ENCODE measurements around the gene VCY.
"Not testable (repeated sequence)": the region's sequence is repeated elsewhere in the genome, so short reads cannot be mapped to it uniquely, and the experiment has no call there.

DNA sequence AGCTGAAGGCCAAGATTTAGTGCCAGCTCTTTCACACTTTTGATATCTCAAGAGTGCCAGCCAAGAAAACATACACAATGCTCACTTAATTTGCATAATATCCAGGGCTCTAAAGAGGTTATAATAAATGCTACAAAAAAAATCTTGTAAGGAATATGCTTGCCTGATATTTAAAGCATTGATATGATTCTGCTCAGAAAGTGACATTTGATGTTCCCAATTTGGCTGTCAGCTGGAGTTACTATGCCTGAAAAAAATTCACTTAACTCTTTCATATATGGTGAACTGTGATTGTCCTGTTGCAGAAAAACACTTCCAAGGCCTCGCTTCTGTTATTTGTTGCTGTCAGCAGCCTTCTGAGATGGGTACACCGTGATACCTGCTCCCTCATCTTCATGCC, 43.9 kb downstream of the VCY start:
- TF ChIP-seq, protein P1, sequence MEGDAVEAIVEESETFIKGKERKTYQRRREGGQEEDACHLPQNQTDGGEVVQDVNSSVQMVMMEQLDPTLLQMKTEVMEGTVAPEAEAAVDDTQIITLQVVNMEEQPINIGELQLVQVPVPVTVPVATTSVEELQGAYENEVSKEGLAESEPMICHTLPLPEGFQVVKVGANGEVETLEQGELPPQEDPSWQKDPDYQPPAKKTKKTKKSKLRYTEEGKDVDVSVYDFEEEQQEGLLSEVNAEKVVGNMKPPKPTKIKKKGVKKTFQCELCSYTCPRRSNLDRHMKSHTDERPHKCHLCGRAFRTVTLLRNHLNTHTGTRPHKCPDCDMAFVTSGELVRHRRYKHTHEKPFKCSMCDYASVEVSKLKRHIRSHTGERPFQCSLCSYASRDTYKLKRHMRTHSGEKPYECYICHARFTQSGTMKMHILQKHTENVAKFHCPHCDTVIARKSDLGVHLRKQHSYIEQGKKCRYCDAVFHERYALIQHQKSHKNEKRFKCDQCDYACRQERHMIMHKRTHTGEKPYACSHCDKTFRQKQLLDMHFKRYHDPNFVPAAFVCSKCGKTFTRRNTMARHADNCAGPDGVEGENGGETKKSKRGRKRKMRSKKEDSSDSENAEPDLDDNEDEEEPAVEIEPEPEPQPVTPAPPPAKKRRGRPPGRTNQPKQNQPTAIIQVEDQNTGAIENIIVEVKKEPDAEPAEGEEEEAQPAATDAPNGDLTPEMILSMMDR (conservative IDR thresholded peaks at IDR 0.05; ENCODE audit: low read depth, low read length) = not testable (repeated sequence)
- TF ChIP-seq EZH2phosphoT487 (IDR thresholded peaks at IDR 0.05; ENCODE audit: borderline replicate concordance, low read length); EZH2 (IDR thresholded peaks at IDR 0.05; ENCODE audit: low read length, unreplicated experiment): not testable (repeated sequence)

Data from PC-3 (cell line).